Stimulated activated naive CD4-positive, alpha-beta T cell (primary cell): ENCODE results near the gene IFI35.
"Not testable (repeated sequence)": the region's sequence is repeated elsewhere in the genome, so short reads cannot be mapped to it uniquely, and the experiment has no call there.

Source experiments
- DNase-seq, 6 experiments: peaks; one replicate each; lab custom pipeline; 2025; lab: John Stamatoyannopoulos, UW

IFI35 gene

GRCh38 chr17:43024407-43025289, 18.1 kb downstream of the IFI35 start, which contains the start of gene RND2:
RND2 (plus strand) TSS chr17:43025231; CDS start chr17:43025348, 117 bp downstream.
- DNase-seq, result peak; percentile 63 to 85 (median 76)

- DNase-seq, result no peak
Observed at GRCh38 chr17:43025290-43025657, 18.7 kb downstream of the IFI35 start.

GRCh38 chr17:43025766-43026537, 19.4 kb downstream of the IFI35 start:
- DNase-seq, result no peak

GRCh38 chr17:43026595-43026994, 20.0 kb downstream of the IFI35 start:
- no peak for DNase-seq

DNA sequence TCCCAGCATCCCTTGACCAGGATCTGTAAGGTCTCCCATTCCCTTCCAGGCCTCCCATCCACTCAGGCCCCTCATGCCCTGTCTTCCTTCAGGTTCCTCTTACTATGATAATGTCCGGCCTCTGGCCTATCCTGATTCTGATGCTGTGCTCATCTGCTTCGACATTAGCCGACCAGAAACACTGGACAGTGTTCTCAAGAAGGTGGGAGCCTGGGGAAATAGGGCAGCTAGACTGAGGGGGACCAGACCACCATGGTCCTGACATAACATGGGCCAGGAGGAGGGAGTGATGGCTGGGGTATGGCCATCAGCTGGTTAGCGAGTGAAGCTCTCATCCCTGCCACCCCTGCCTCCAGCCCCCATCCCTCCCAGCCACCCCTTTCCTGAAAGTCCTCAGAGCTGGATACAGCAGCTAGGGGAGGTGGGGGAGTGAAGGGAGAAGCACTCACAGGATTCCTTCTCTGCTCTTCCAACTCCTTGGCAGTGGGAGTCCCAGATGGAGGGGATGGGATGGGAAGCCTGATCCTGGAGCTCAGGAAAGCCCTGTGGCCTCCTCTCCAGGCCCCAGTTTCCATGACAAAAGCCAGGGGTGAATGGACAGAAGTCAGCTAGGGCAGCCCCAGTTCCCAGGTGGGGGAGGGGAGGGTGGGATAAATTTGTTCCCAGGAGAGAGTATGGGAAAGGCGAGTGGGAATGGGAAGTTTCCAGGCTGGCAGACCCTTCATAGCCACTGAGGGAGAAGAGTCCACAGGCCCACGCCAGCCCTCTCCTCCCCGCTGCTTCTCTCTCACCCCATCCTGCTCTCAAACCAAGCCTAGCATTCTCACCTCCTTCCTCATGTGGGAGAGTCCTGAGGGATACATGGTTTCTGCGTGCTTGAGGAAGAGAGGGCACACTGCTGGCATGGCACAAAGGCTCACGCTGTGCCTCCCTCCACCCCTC, 20.8 kb downstream of the IFI35 start:
- DNase-seq, result no peak

DNA sequence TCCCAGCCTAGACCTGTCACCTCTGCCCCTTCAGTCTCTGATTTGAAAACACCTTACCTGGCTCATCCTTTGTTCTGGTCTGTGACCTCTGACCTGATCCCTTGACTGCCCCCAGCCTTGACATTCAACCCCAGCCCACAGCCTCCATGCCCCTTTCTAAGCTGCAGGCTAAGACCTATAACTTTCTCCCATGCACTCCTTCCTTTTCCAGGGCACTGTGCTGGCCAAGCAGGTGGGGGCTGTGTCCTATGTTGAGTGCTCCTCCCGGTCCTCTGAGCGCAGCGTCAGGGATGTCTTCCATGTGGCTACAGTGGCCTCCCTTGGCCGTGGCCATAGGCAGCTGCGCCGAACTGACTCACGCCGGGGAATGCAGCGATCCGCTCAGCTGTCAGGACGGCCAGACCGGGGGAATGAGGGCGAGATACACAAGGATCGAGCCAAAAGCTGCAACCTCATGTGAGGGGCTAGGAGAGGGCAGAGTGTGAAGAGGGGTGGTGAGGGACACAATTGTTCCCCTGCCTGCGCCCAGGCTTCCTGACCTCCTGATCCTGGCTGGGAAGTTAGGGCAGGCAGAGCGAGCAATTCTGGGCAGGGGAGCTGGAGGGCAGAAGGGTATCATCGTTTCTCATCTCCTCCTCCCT, 21.8 kb downstream of the IFI35 start:
- no peak for DNase-seq

GRCh38 chr17:43030137-43030767, 23.7 kb downstream of the IFI35 start:
- DNase-seq, result no peak

- DNase-seq, result no peak
Observed at GRCh38 chr17:43031666-43032065, 25.1 kb downstream of the IFI35 start.

DNA sequence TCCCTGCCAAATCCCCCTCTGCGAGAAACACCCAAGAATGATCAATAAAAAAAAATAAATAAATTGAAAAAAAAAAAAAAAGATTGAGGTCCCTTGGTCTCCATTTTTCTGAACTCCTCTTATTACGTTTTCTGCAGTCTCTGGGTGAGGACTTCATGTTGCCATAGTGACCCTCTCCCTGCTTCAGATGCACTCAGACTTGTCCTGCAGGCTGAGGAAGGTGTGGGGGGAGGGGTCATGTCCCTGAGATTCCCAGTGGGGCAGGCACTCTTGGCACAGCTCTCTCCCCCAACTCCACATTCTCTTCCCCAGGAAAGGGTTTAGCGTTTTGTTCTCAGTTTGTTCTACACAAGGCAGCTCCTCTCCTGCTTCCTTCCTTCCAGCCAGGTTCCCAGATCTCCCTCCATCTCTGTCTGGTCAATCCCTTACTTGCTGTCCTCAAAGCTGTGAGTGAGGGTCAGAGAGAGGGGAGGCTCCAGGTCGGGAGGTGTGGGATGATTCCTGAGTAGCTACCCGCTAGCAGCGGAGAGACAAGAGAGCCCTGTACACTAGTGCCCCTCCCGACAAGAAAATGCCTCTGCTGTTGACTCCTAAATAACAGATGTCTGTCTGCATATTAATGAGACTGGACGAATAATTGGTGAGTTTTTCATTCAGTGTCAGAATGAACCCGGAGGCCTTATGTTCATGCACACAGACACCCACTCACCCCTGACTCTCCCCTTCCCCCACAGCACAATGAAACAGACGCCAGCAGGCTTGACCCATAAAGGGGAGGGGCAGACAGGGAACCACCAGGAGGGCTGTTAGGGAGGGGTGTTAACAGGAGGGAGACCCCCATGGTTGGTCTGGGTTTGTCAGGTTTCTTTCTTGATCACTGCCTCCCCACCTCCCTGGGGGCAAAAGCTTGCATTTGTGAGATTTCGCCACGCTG, 27.6 kb downstream of the IFI35 start:
- DNase-seq, result no peak

GRCh38 chr17:43034894-43035293, 28.3 kb downstream of the IFI35 start:
- no peak for DNase-seq

DNA sequence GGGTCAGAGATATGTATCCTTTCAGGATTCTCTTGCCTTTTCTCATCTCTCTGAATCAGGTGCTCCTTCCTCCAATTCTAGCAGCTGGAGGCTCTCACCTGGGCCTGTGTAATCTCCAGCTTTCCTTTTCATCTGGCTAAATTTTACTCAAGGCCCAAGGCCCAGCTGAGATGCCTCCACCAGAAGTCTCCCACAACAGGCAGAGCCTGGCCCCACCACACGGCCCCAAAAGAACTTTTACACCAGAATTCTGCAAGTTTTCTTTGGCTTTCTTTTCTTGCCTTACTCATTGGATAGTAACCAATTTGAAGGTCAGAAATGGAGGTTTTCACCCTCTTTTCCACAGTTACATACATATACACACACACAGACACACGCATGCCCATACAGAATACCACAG, 33.1 kb downstream of the IFI35 start:
- DNase-seq, result no peak

- DNase-seq, result no peak
Observed at GRCh38 chr17:43040655-43041054, 34.1 kb downstream of the IFI35 start.

DNA sequence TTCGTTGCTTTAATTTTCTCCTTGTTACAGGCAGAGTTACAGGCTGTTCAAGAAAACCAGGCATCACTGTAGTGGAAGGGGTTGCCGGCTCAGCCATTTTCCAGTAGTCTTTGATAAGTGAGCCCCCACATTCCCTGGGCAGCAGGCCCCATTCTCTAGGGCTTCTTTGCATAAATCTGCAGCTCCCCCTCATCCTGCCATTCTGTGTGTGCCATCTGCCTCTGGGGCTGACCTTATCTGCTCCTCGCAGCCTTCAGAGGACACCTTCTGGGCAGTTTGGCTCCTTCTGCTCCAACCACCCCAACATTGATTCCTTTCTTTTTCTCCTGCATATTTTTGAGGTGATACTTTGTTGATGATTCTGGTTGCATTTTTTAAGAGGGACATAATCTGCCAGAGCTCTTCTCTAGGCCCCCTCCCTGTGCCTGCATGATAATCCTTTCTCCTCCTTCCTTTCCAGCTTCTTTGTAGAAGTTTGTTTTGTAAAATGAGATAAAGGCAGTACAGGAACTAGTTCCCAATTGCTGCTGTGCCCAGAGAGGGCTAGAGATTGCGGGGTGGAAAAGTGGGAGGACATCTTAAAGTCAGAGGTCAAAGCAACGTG, 35.5 kb downstream of the IFI35 start:
- DNase-seq, result no peak

DNA sequence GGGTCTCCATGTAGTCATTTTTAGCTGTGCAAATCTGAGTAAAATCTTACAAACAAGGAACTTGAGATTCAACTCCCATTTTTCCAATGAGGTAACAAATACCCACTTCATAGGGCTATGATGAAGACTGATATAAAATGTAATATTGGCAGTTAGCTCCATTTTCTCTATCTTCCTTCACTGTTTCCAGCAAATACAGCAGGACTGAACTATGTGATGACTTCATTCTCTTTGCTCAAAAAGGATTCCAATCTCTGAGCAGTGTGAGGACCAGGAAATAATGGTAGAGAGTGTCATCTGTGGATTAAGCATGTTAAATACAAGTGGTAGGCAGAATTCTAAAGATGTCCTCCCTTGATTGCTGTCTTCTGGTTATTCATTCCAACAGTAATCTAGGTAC, 36.7 kb downstream of the IFI35 start:
- no peak for DNase-seq

GRCh38 chr17:43044024-43044423, 37.4 kb downstream of the IFI35 start:
- DNase-seq, result no peak

- DNase-seq, result no peak
Observed at GRCh38 chr17:43051969-43052368, 45.4 kb downstream of the IFI35 start.

- not testable (repeated sequence) for DNase-seq
Observed at GRCh38 chr17:43053008-43053407, 46.4 kb downstream of the IFI35 start.

DNA sequence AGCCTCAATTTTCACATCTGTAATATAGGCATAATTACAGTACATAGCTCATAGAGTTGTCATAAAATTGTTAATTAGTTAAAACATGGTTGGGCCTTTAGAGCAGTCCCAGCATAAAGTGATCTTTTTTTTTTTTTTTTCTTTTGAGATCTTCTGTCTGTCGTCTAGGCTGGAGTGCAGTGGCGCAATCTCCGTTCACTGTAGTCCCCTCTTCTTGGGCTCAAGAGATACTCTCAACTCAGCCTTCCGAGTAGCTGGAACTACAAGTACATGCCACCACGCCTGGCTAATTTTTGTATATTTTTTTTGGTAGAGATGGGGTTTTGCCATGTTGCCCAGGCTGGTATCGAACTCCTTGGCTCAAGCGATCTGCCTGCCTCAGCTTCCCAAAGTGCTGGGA, 49.5 kb downstream of the IFI35 start:
- no peak for DNase-seq

DNA sequence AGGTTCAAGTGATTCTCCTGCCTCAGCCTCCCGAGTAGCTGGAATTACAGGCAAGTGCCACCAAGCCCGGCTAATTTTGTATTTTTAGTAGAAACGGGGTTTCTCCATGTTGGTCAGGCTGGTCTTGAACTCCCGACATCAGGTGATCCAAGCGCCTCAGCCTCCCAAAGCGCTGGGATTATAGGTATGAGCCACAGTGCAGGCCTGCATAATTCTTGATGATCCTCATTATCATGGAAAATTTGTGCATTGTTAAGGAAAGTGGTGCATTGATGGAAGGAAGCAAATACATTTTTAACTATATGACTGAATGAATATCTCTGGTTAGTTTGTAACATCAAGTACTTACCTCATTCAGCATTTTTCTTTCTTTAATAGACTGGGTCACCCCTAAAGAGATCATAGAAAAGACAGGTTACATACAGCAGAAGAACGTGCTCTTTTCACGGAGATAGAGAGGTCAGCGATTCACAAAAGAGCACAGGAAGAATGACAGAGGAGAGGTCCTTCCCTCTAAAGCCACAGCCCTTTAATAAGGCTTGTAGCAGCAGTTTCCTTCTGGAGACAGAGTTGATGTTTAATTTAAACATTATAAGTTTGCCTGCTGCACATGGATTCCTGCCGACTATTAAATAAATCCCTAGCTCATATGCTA, 56.5 kb downstream of the IFI35 start:
- no peak for DNase-seq
